ENCODE data around the gene PTPRN2. TPM values are rescaled to one million over a fixed set of nuclear protein-coding genes. Genes with fewer than 3 reads are reported as not detected.
"Not testable (repeated sequence)": the region's sequence is repeated elsewhere in the genome, so short reads cannot be mapped to it uniquely, and the experiment has no call there.

The PTPRN2 gene
- total RNA-seq, 1 donor from 2014 or later: 1.8 TPM

- no peaks in the 10 kb centered on the region for H3K27me3 Mint-ChIP-seq
- H3K9me3 Mint-ChIP-seq: peaks cover 2% of the 10 kb centered on the region
- no peak overlapping the region for H3K4me3 Mint-ChIP-seq
- no peak for ATAC-seq (ENCODE audit: low read depth)
- CTCF ChIA-PET: no interaction called here
- no peaks in the 10 kb centered on the region for H3K4me1 Mint-ChIP-seq
- H3K27ac Mint-ChIP-seq: no peak overlapping the region
- POLR2A ChIA-PET: no interaction called here
- no peaks in the 10 kb centered on the region for H3K36me3 Mint-ChIP-seq (ENCODE audit: low read depth)
- DNase-seq: no peak
- intact Hi-C loops (cut with micrococcal nuclease): no loop called here
- TF ChIP-seq, protein P1, sequence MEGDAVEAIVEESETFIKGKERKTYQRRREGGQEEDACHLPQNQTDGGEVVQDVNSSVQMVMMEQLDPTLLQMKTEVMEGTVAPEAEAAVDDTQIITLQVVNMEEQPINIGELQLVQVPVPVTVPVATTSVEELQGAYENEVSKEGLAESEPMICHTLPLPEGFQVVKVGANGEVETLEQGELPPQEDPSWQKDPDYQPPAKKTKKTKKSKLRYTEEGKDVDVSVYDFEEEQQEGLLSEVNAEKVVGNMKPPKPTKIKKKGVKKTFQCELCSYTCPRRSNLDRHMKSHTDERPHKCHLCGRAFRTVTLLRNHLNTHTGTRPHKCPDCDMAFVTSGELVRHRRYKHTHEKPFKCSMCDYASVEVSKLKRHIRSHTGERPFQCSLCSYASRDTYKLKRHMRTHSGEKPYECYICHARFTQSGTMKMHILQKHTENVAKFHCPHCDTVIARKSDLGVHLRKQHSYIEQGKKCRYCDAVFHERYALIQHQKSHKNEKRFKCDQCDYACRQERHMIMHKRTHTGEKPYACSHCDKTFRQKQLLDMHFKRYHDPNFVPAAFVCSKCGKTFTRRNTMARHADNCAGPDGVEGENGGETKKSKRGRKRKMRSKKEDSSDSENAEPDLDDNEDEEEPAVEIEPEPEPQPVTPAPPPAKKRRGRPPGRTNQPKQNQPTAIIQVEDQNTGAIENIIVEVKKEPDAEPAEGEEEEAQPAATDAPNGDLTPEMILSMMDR (IDR thresholded peaks at IDR 0.05): no peak
Measured at GRCh38 chr7:157984423-157985163, 603.0 kb downstream of the PTPRN2 start.

- DNase-seq (no peak), ATAC-seq (ENCODE audit: low read depth) (no peak)
- TF ChIP-seq, protein P1 (IDR thresholded peaks at IDR 0.05): no peak
- Mint-ChIP-seq H3K9me3 (peaks cover 2% of the 10 kb centered on the region), H3K36me3 (ENCODE audit: low read depth) (no peaks in the 10 kb centered on the region), H3K27me3 (no peaks in the 10 kb centered on the region), H3K4me1 (no peaks in the 10 kb centered on the region), H3K4me3 (no peak overlapping the region), H3K27ac (no peak overlapping the region)
- ChIA-PET POLR2A (no interaction called here), CTCF (no interaction called here)
- intact Hi-C loops (cut with micrococcal nuclease): no loop called here
Measured at GRCh38 chr7:157983502-157984422, 603.9 kb downstream of the PTPRN2 start.

- Mint-ChIP-seq H3K36me3 (ENCODE audit: low read depth) (no peaks in the 10 kb centered on the region), H3K4me1 (no peaks in the 10 kb centered on the region), H3K27me3 (no peaks in the 10 kb centered on the region), H3K27ac (no peak overlapping the region), H3K9me3 (peaks cover 2% of the 10 kb centered on the region), H3K4me3 (no peak overlapping the region)
- ATAC-seq (ENCODE audit: low read depth): no peak
- ChIA-PET POLR2A (no interaction called here), CTCF (no interaction called here)
- TF ChIP-seq, protein P1 (IDR thresholded peaks at IDR 0.05): no peak
- intact Hi-C loops (cut with micrococcal nuclease): no loop called here
- no peak for DNase-seq
Measured at GRCh38 chr7:157981778-157982177, 605.8 kb downstream of the PTPRN2 start.

- Mint-ChIP-seq H3K9me3 (peaks cover 2% of the 10 kb centered on the region), H3K4me1 (no peaks in the 10 kb centered on the region), H3K27ac (no peak overlapping the region), H3K4me3 (no peak overlapping the region), H3K36me3 (ENCODE audit: low read depth) (no peaks in the 10 kb centered on the region), H3K27me3 (no peaks in the 10 kb centered on the region)
- ATAC-seq (ENCODE audit: low read depth) (no peak), DNase-seq (no peak)
- intact Hi-C loops (cut with micrococcal nuclease): no loop called here
- ChIA-PET CTCF (no interaction called here), POLR2A (no interaction called here)
- TF ChIP-seq, protein P1 (IDR thresholded peaks at IDR 0.05): no peak
Measured at GRCh38 chr7:157980774-157981173, 606.8 kb downstream of the PTPRN2 start.

DNA sequence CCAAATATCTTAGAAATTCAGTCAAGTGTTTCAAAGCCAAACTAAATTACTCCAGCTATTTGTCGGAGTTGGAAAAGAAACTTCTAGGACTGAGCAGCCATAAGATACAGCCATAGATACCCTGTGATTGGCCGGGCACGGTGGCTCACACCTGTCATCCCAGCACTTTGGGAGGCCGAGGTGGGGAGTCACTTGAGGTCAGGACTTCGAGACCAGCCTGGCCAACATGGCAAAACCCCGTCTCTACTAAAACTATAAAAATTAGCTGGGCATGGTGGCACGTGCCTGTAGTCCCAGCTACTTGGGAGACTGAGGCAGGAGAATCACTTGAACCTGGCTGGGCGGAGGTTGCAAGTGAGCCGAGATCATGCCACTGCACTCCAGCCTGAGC is 607.3 kb downstream of the PTPRN2 start:
- CTCF ChIA-PET; H3K4me3 Mint-ChIP-seq; H3K27ac Mint-ChIP-seq; H3K9me3 Mint-ChIP-seq; ATAC-seq (ENCODE audit: low read depth); H3K4me1 Mint-ChIP-seq; intact Hi-C loops (cut with micrococcal nuclease); H3K27me3 Mint-ChIP-seq; DNase-seq; H3K36me3 Mint-ChIP-seq (ENCODE audit: low read depth); POLR2A ChIA-PET: not testable (repeated sequence)
